GM19351 (cell line): ENCODE data around the gene CASKIN1.

Experiments used
- ATAC-seq: cut with Tn5 transposase; IDR thresholded peaks from one replicate; pipeline ENCODE4 v1.9.1; 2021; ENCODE audit warnings: mild to moderate bottlenecking, moderate library complexity; ENCODE audit not compliant: unreplicated experiment

Gene CASKIN1

DNA sequence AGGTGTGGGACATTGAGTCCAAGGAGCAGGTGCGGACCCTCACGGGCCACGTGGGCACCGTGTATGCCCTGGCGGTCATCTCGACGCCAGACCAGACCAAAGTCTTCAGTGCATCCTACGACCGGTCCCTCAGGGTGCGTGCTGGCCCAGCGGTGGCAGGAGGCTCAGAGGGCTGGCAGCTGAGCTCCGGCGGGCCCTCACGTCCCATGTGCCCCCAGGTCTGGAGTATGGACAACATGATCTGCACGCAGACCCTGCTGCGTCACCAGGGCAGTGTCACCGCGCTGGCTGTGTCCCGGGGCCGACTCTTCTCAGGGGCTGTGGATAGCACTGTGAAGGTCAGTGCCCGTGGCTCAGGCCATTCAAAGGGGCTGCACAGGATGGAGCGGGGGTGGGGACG lies 20.4 kb downstream of the CASKIN1 start:
- ATAC-seq: no peak

DNA sequence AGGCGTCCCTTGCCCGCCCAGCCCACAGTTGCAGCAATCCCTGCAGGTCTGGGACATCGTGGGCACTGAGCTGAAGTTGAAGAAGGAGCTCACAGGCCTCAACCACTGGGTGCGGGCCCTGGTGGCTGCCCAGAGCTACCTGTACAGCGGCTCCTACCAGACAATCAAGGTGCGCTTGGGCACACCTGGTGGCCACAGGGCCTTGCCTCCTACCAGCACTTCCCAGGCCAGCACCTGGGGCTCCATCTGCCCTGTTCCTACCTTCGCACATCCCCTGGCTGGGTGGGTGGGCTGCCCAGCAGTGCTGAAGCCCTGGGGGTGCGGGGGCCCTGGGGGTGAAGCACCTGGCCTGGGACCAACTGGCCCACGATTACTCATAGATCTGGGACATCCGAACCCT lies 21.0 kb downstream of the CASKIN1 start:
- ATAC-seq: no peak

- no peak for ATAC-seq
Observed at GRCh38 chr16:2174396-2175131, 21.8 kb downstream of the CASKIN1 start.

- ATAC-seq: no peak
Observed at GRCh38 chr16:2173916-2174315, 22.5 kb downstream of the CASKIN1 start.

- no peak for ATAC-seq
Observed at GRCh38 chr16:2173366-2173765, 23.0 kb downstream of the CASKIN1 start.

DNA sequence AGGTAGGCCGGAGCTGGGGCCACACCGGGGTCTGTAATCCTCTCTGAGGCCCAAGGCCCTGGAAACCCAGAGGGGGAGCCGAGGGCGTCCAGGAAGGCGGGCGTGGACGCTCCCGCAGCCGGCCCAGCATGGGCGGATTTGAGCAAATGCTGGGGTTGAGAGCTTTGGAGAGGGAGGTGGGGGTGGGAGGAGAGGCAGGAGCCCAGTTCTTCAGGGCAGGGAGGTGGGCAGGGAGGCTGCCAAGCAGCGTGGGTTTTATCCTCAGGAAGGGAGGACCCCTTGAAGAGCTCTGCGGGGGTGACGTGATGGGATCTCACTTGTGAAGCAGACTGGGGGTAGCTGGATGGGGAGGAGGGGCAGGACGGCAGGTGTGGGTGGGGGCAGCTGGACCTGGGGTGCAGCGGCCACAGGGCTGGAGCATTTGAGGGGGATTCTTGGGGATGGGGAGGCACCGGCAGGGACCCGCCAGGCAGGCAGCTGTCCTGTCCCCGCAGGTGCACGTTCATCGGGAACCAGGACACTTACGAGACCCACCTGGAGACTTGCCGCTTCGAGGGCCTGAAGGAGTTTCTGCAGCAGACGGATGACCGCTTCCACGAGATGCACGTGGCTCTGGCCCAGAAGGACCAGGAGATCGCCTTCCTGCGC lies 23.6 kb downstream of the CASKIN1 start:
- ATAC-seq: no peak

DNA sequence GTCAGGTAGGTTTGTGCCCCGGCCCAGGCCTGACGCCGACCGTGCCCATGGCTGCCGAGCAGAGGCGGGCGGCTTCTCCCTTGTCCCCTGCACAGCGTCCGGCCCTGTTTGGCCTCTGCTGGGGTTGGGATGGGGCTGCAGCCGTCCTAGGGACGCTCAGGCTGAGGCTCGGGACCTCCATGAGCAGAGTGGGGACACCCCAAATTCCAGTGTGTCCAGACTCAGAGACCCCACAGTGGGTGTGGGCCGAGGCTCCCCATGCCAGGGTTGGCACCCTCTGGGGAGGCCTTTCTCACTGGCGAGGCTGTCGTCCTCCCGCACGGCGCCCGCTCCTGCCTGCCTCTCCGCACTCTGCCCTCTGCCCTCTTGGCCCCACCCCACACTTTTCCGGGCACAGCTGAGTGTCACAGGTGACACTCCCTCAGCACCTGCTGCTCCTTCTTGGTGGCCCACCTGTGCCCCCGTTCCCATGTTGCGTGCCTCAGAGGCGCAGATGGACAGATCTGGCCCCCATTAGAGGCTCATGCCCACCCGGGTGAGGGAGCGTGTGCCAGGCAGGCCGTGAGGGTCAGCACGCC lies 24.7 kb downstream of the CASKIN1 start:
- no peak for ATAC-seq

- no peak for ATAC-seq
Observed at GRCh38 chr16:2170587-2171435, 25.6 kb downstream of the CASKIN1 start.

GRCh38 chr16:2170080-2170479 lies 26.3 kb downstream of the CASKIN1 start:
- no peak for ATAC-seq

- no peak for ATAC-seq
Observed at GRCh38 chr16:2167068-2167638, 29.3 kb downstream of the CASKIN1 start.

DNA sequence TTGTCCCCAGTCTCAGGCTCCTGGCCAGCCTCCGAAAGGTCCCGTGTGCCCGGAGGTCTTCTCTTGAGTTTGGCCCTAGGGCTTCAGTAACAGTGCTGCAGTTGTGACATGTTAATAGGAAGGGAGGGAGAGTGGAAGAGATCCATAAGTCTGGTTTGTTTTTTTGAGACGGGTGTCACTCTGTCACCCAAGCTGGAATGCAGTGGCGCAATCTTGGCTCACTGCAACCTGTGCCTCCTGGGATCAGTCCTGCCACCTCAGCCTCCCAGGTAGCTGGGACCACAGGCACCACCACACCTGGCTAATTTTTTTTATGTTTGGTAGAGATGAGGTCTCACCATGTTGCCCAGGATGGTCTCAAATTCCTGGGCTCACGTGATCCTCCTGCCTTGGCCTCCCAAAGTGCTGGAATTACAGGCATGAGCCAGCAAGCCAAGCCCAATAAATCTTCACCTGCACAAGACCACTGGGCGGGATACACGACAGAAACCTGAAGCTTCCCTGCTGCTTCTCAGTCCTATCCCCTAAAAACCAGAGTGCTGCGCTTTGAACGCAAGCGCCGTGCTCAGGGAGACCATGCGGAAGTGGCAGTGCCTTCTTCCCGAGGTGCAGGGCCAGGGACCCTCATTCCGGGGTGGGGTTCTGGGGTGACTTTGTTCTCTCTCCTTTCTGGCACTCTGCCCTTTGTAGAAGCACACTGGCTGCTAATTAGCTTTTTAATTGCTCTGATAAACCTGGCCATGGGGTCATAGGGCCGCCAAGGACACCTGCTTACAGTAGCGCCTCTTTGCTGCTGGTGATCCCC lies 29.9 kb downstream of the CASKIN1 start:
- no peak for ATAC-seq

DNA sequence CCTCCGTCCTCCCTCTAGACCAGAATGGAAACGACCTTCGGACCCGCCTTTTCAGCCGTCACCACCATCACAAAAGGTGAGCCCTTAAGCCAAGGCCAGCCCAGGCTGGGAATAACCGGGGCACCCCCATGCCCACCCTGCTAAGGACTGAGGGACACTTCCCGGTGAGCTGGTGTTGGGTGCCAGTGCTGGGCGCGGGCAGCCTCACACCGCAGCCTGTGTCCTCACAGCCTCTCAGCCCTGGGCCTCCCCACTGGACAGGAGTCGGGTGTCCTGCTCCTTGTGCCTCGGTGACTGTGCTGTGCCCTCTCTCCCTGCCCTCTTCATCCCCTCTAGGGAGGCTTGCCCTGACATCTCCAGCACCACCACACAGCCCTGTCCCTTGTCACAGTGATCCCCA lies 30.5 kb downstream of the CASKIN1 start:
- no peak for ATAC-seq

GRCh38 chr16:2163211-2163881 lies 33.1 kb downstream of the CASKIN1 start:
- no peak for ATAC-seq

- ATAC-seq: no peak
Observed at GRCh38 chr16:2162676-2163118, 33.7 kb downstream of the CASKIN1 start.

- no peak for ATAC-seq
Observed at GRCh38 chr16:2161911-2162310, 34.5 kb downstream of the CASKIN1 start.

DNA sequence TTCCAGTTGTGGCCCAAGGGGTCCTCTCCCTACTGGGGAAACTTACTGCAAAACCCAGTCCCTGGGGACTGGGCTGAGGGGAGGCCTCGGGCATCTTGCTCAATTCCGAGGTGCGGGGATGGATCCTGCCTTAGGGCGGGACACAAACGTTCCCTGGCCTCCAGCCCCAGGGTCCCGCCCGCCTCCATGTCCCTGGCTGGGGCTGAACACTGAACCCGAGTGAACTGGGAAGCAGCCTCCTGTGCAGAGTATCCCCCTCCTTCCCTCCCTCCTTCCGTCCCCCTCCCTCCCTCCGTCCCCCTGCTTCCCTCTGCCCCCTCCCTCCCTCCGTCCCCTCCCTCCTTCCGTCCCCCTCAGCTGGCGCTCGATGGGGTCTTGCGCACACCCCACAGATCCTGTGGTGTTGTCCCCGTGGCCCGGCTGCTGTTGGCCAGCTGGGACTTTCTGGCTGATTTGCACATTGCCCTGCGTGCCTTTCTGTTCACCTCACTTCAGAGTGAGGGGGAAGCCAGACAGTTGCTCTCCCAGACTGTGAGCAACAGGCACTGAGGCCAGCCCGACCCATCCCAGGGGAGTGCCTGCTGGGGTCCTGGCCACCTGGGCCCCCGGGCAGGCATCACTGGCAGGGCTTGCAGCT lies 35.4 kb downstream of the CASKIN1 start:
- no peak for ATAC-seq

- no peak for ATAC-seq
Observed at GRCh38 chr16:2159175-2159838, 37.1 kb downstream of the CASKIN1 start.

- no peak for ATAC-seq
Observed at GRCh38 chr16:2158262-2158638, 38.2 kb downstream of the CASKIN1 start.
